ENCODE measurements around the gene RIPOR2. TPM values are rescaled to one million over a fixed set of nuclear protein-coding genes. Genes with fewer than 3 reads are reported as not detected.
"Not testable (repeated sequence)": the region's sequence is repeated elsewhere in the genome, so short reads cannot be mapped to it uniquely, and the experiment has no call there.

RIPOR2 gene
- polyA plus RNA-seq, 4 donors, result 1.0 to 3.1 (median 1.7) TPM

DNA sequence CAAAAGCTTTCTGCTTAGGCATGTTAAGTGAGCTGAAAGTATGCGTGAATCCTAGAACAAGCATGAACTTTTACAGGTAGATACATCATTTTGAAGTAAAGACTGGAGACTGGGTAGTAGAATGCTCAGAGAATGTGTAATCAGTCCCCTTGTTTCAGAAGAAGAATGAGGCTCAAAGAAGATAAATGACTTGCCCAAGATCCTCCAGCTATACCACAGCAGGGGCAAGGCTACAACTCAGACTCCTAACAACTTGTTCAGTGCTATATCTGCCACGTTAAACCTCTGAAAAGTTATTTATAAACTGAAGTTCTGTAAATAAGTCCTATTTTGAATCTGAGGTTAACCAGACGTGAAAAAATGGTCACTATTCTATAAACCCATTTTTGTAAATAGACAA, 2.9 kb downstream of the RIPOR2 start:
- H3K27ac ChIP-seq (ENCODE audit: low read depth in 1 of 3, low read length in 2 of 3), result no peak overlapping the region

DNA sequence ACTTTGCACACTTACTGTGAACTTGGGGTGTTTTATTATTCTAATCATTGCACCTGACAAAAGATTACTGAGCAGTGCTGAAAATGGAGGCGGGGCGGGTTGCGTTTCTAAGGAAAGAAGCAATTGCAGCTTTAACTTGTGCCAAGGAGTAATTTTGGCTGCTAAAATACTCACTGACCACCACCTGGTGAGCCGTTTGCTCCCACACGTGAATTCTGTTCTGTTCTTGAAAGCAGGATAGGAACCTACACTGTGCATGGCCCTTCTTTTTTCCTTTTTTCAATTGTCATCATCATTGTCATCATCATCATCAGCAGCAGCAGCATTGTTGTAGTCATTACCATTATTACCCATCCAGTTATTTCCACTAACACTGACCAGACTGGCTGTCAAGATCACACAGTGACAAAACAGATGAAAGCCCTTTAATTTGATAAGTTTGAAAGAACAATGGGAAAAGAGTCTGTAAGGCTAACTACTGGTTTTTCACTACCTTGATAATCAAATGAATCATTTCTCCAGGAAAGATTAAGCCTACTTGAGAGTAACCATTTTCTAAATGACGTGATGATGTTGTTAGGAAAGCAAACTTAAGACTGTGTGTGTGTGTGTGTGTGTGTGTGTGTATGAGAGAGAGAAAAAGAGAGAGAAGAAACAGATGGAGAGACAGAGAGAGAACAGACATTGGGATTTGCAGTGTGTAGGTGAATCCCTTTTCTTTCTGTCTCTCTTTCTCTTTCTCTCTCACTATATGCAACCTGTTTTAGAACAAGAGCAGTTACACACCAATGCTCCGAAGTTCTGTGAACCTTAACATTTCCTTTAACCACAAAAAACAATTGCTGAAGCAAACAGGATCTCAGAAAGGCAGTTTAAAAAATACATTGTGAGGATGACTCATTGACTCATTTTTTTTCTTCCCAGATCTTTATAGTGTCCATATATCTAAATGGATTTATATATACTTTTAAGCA, 3.8 kb downstream of the RIPOR2 start:
- Histone ChIP-seq H3K4me3 (ENCODE audit: low read depth in 1 of 3, low read length in 3 of 3) (no peak overlapping the region), H3K36me3 (ENCODE audit: control insufficient read depth in 3 of 3, insufficient read depth in 2 of 3, low read depth in 1 of 3, low read length in 3 of 3) (no peaks in the 10 kb centered on the region), H3K27ac (ENCODE audit: low read depth in 1 of 3, low read length in 2 of 3) (peak overlapping the region in 1 of 3 donors; percentile 39), H3K4me1 (ENCODE audit: control insufficient read depth in 3 of 3, insufficient read depth in 2 of 3, low read depth in 1 of 3, low read length in 2 of 3) (peaks cover 0 to 4% (median 3%) of the 10 kb centered on the region in 3 donors), H3K27me3 (ENCODE audit: control insufficient read depth in 3 of 3, insufficient read depth in 3 of 3, low read length in 3 of 3) (peaks cover 0 to 5% (median 0%) of the 10 kb centered on the region in 3 donors), H3K9me3 (ENCODE audit: control insufficient read depth in 2 of 2, insufficient read depth in 1 of 2, low read depth in 1 of 2, low read length in 1 of 2) (no peaks in the 10 kb centered on the region)
- DNase-seq, result peak in 1 of 2 donors; percentile 19
- WGBS, 3 donors, result 18 to 38% (median 30%) methylated on average over 7 of the region's 7 CpGs
- no peak for FAIRE-seq

More for the DNA sequence above, 2.9 kb downstream of the RIPOR2 start:
- WGBS, 3 donors, result 59 to 72% (median 68%) methylated on average over 3 of the region's 3 CpGs
- Histone ChIP-seq H3K9me3 (ENCODE audit: control insufficient read depth in 2 of 2, insufficient read depth in 1 of 2, low read depth in 1 of 2, low read length in 1 of 2) (no peaks in the 10 kb centered on the region), H3K36me3 (ENCODE audit: control insufficient read depth in 3 of 3, insufficient read depth in 2 of 3, low read depth in 1 of 3, low read length in 3 of 3) (no peaks in the 10 kb centered on the region), H3K4me1 (ENCODE audit: control insufficient read depth in 3 of 3, insufficient read depth in 2 of 3, low read depth in 1 of 3, low read length in 2 of 3) (peaks cover 0 to 4% (median 3%) of the 10 kb centered on the region in 3 donors), H3K4me3 (ENCODE audit: low read depth in 1 of 3, low read length in 3 of 3) (no peak overlapping the region), H3K27me3 (ENCODE audit: control insufficient read depth in 3 of 3, insufficient read depth in 3 of 3, low read length in 3 of 3) (peaks cover 0 to 5% (median 0%) of the 10 kb centered on the region in 3 donors)
- FAIRE-seq (no peak), DNase-seq (no peak)

DNA sequence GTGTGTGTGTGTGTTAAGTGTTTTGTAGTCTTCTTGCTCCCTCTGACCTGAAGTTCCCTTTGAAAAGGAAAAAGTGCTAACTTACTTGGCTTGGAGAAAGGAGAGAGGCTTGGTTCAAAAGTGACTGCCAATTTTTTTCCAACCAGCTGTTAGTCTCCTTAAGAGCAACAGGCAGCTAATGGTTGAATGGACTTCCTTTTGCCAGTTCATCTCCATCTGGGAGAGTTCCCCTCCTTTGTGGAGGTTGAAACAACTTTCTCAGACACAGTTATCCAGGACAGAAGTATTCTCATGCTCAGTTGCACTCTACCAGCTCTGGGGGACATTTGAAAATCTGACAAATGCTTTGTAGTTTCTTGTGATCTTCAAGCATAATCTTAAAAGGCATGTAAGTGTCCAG, 4.5 kb downstream of the RIPOR2 start:
- peaks cover 0 to 4% (median 3%) of the 10 kb centered on the region in 3 donors for H3K4me1 ChIP-seq (ENCODE audit: control insufficient read depth in 3 of 3, insufficient read depth in 2 of 3, low read depth in 1 of 3, low read length in 2 of 3)
- FAIRE-seq, result no peak
- no peaks in the 10 kb centered on the region for H3K36me3 ChIP-seq (ENCODE audit: control insufficient read depth in 3 of 3, insufficient read depth in 2 of 3, low read depth in 1 of 3, low read length in 3 of 3)
- no peak overlapping the region for H3K27ac ChIP-seq (ENCODE audit: low read depth in 1 of 3, low read length in 2 of 3)
- no peak for DNase-seq
- H3K4me3 ChIP-seq (ENCODE audit: low read depth in 1 of 3, low read length in 3 of 3), result no peak overlapping the region
- H3K27me3 ChIP-seq (ENCODE audit: control insufficient read depth in 3 of 3, insufficient read depth in 3 of 3, low read length in 3 of 3), result peaks cover 0 to 5% (median 0%) of the 10 kb centered on the region in 3 donors
- no peaks in the 10 kb centered on the region for H3K9me3 ChIP-seq (ENCODE audit: control insufficient read depth in 2 of 2, insufficient read depth in 1 of 2, low read depth in 1 of 2, low read length in 1 of 2)

DNA sequence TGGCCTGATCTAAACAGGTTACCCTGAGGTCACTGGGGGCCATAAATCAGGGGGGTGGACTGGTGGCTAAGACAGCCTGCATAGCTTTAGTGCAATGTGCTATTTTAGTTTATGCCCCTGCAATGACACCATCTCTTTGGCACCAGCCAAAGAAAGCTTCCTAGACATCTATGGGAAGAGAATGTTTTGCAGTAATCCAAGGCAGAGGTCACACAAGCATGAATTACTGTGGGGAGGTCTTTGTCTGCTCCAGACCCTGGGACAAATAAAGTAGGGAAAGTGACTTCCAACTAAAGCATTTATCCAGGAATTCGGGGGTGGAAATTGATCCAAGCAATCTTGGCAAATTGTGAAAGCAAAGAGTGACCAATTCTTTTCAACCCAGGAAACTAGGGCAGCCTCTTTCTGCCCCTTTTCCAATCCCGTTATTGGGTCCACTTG, 5.3 kb downstream of the RIPOR2 start:
- Histone ChIP-seq H3K27ac (ENCODE audit: low read depth in 1 of 3, low read length in 2 of 3) (no peak overlapping the region), H3K27me3 (ENCODE audit: control insufficient read depth in 3 of 3, insufficient read depth in 3 of 3, low read length in 3 of 3) (peaks cover 0 to 5% (median 0%) of the 10 kb centered on the region in 3 donors), H3K36me3 (ENCODE audit: control insufficient read depth in 3 of 3, insufficient read depth in 2 of 3, low read depth in 1 of 3, low read length in 3 of 3) (no peaks in the 10 kb centered on the region), H3K4me1 (ENCODE audit: control insufficient read depth in 3 of 3, insufficient read depth in 2 of 3, low read depth in 1 of 3, low read length in 2 of 3) (peaks cover 0 to 4% (median 3%) of the 10 kb centered on the region in 3 donors), H3K4me3 (ENCODE audit: low read depth in 1 of 3, low read length in 3 of 3) (no peak overlapping the region), H3K9me3 (ENCODE audit: control insufficient read depth in 2 of 2, insufficient read depth in 1 of 2, low read depth in 1 of 2, low read length in 1 of 2) (no peaks in the 10 kb centered on the region)
- DNase-seq, result no peak
- FAIRE-seq, result no peak
- WGBS, 3 donors, result 44 to 53% (median 45%) methylated on average over 2 of the region's 2 CpGs

DNA sequence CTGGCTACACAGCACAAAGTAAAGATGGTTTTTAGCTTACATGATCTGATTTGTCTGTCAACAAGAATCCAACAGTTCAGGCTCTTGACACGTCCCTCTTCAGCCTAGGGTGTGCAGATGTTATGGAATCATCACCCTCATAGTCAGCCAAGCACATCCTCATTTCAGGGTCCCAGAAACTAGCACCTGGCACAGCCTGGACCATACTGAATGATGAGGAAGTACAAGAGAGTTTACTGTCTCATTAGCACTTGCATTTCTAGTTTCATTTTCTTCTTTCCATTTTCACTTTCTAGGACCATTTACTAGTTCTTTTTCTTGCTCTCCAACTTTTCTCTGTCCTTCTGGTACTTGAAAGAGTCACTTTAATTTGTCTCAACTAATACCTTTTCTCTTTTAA, 6.5 kb downstream of the RIPOR2 start:
- FAIRE-seq, result no peak
- Histone ChIP-seq H3K9me3 (ENCODE audit: control insufficient read depth in 2 of 2, insufficient read depth in 1 of 2, low read depth in 1 of 2, low read length in 1 of 2) (no peaks in the 10 kb centered on the region), H3K36me3 (ENCODE audit: control insufficient read depth in 3 of 3, insufficient read depth in 2 of 3, low read depth in 1 of 3, low read length in 3 of 3) (no peaks in the 10 kb centered on the region), H3K4me1 (ENCODE audit: control insufficient read depth in 3 of 3, insufficient read depth in 2 of 3, low read depth in 1 of 3, low read length in 2 of 3) (peaks cover 0 to 4% (median 3%) of the 10 kb centered on the region in 3 donors), H3K27ac (ENCODE audit: low read depth in 1 of 3, low read length in 2 of 3) (no peak overlapping the region), H3K27me3 (ENCODE audit: control insufficient read depth in 3 of 3, insufficient read depth in 3 of 3, low read length in 3 of 3) (peaks cover 0 to 5% (median 0%) of the 10 kb centered on the region in 3 donors), H3K4me3 (ENCODE audit: low read depth in 1 of 3, low read length in 3 of 3) (no peak overlapping the region)
- 11 to 17% (median 16%) methylated on average over 1 of the region's 1 CpG for WGBS, 3 donors
- DNase-seq, result peak in 1 of 2 donors; percentile 18

DNA sequence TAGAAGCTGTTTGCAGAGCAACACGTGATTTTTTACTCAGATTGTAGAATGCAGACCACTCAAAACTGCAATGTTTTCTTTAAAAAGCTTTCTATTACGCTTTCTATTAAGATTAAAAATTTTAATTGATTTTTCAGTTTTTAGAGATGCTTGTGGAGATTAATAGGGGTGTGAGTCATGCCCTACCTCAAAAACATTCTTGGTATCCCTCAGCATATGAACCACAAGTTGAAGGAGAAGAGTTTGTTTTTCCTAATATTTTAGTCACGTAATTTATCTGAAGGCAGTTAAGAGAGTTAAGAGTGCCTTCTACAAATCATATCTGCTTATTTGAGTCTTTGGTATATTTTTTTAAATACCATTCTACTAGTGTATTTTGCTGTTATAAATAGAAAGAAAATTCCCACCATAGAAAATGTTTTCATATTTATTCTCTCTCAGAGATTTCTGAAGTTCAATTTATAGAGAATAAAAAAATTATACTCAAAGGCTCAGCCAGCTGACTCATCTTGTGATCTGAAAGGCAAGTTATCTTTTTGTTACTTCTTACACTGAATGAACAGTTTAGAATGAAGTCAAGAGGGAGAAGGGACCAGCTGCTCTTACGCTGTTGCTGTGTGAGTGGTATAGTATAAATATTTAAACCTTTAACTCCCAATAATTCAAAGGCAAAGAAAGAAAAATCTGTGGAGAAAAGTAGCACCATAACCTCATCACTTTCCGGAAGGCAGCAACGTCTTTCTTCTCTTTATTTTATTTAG, 7.6 kb downstream of the RIPOR2 start:
- WGBS, 3 donors, result 60 to 76% (median 61%) methylated on average over 6 of the region's 6 CpGs
- H3K4me1 ChIP-seq (ENCODE audit: control insufficient read depth in 3 of 3, insufficient read depth in 2 of 3, low read depth in 1 of 3, low read length in 2 of 3), result peaks cover 0 to 4% (median 3%) of the 10 kb centered on the region in 3 donors
- no peak overlapping the region for H3K4me3 ChIP-seq (ENCODE audit: low read depth in 1 of 3, low read length in 3 of 3)
- H3K9me3 ChIP-seq (ENCODE audit: control insufficient read depth in 2 of 2, insufficient read depth in 1 of 2, low read depth in 1 of 2, low read length in 1 of 2), result no peaks in the 10 kb centered on the region
- no peak overlapping the region for H3K27ac ChIP-seq (ENCODE audit: low read depth in 1 of 3, low read length in 2 of 3)
- DNase-seq (no peak), FAIRE-seq (no peak)
- no peaks in the 10 kb centered on the region for H3K27me3 ChIP-seq (ENCODE audit: control insufficient read depth in 3 of 3, insufficient read depth in 3 of 3, low read length in 3 of 3)
- H3K36me3 ChIP-seq (ENCODE audit: control insufficient read depth in 3 of 3, insufficient read depth in 2 of 3, low read depth in 1 of 3, low read length in 3 of 3), result no peaks in the 10 kb centered on the region

DNA sequence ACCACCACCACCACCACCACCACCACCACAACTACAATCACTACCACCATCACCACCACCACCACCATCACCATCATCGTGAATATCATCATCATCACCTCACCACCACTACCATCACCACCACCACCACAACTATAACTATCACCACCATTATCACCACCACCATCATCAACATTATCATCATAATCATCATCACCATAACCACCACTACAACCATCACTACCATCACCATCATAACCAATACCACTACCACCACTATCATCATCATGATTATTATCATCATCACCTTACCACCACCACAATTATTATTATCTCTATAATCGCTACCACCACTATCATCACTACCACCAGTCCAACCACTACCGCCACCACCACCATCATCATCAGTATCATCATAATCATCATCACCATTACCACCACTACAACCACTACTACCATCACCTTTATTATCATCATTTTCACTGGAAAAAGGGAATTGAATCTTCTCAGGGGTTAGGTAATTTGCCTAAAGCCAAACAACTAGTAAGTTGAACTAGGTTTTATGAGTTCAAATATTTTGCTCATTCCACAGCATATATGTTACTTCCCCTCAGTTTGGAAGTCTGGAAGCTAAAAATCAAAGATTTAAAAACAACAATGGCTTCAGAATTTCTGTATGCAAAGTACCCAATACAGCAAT, 8.3 kb downstream of the RIPOR2 start:
- no peak for FAIRE-seq
- Histone ChIP-seq H3K27ac (ENCODE audit: low read depth in 1 of 3, low read length in 2 of 3) (no peak overlapping the region), H3K4me1 (ENCODE audit: control insufficient read depth in 3 of 3, insufficient read depth in 2 of 3, low read depth in 1 of 3, low read length in 2 of 3) (peaks cover 0 to 4% (median 3%) of the 10 kb centered on the region in 3 donors), H3K9me3 (ENCODE audit: control insufficient read depth in 2 of 2, insufficient read depth in 1 of 2, low read depth in 1 of 2, low read length in 1 of 2) (no peaks in the 10 kb centered on the region), H3K4me3 (ENCODE audit: low read depth in 1 of 3, low read length in 3 of 3) (no peak overlapping the region), H3K27me3 (ENCODE audit: control insufficient read depth in 3 of 3, insufficient read depth in 3 of 3, low read length in 3 of 3) (no peaks in the 10 kb centered on the region), H3K36me3 (ENCODE audit: control insufficient read depth in 3 of 3, insufficient read depth in 2 of 3, low read depth in 1 of 3, low read length in 3 of 3) (no peaks in the 10 kb centered on the region)
- WGBS, 3 donors, result 87 to 89% (median 88%) methylated on average over 3 of the region's 3 CpGs
- DNase-seq, result no peak

DNA sequence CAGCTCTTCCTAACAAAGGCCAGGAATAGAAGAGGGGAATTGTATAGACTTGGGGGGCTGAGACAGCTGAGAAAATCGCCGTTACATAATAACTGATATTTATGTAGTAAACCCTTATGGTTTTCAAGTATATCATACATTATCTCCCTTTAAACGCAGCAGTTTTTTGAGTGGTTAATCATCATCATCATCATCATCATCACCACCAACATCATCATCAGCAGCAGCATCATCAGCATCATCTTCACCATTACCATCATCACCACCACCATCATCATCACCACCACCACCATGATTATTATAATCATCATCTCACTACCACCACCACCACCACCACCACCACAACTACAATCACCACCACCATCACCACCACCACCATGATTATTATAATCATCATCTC, 9.1 kb downstream of the RIPOR2 start:
- H3K4me1 ChIP-seq (ENCODE audit: control insufficient read depth in 3 of 3, insufficient read depth in 2 of 3, low read depth in 1 of 3, low read length in 2 of 3); H3K4me3 ChIP-seq (ENCODE audit: low read depth in 1 of 3, low read length in 3 of 3); H3K27ac ChIP-seq (ENCODE audit: low read depth in 1 of 3, low read length in 2 of 3); H3K36me3 ChIP-seq (ENCODE audit: control insufficient read depth in 3 of 3, insufficient read depth in 2 of 3, low read depth in 1 of 3, low read length in 3 of 3); FAIRE-seq; DNase-seq; H3K27me3 ChIP-seq (ENCODE audit: control insufficient read depth in 3 of 3, insufficient read depth in 3 of 3, low read length in 3 of 3); H3K9me3 ChIP-seq (ENCODE audit: control insufficient read depth in 2 of 2, insufficient read depth in 1 of 2, low read depth in 1 of 2, low read length in 1 of 2): not testable (repeated sequence)
- 89 to 96% (median 93%) methylated on average over 3 of the region's 3 CpGs for WGBS, 3 donors
